K562 (cell line): Measurements from ENCODE around the gene RFLNA. TPM values are rescaled to one million over a fixed set of nuclear protein-coding genes. Genes with fewer than 3 reads are reported as not detected.
A peak's percentile ranks its signal among the peaks of the same experiment; 100 is the strongest.

ENCODE experiments used
- BCOR ChIP-seq: fragments of 450-650 bp; IDR thresholded peaks from 2 replicates; pipeline ENCODE4 v1.6.1; 2016
- GATAD2B ChIP-seq: fragments of 450-650 bp; IDR thresholded peaks from 2 replicates; pipeline ENCODE4 v1.6.1; 2017; ENCODE audit warnings: mild to moderate bottlenecking, borderline replicate concordance
- HDAC2 ChIP-seq: fragments of 450-650 bp; IDR thresholded peaks from 2 replicates; pipeline ENCODE4 v1.6.1; 2016; ENCODE audit warnings: mild to moderate bottlenecking
- MAFK ChIP-seq: IDR thresholded peaks from 2 replicates; pipeline ENCODE4 v1.6.1; 2011; ENCODE audit warnings: low read length, improper control_type of control experiment
- MTA1 ChIP-seq: fragments of 450-650 bp; IDR thresholded peaks from 2 replicates; pipeline ENCODE4 v1.6.1; 2017; ENCODE audit warnings: borderline replicate concordance
- NR2C2 ChIP-seq, 2 experiments: fragments of 200-800 bp in 1 of 2; sonication (Bioruptor generic) in 1 of 2; sonication (generic) in 1 of 2; formaldehyde crosslinking in 1 of 2; IDR thresholded peaks; 2 replicates each; pipeline versions ENCODE4 v1.6.1 to v1.8.0; 2016 to 2022; ENCODE audit warnings: mild to moderate bottlenecking in 1 of 2, missing compliant biosample characterization in 1 of 2, missing genetic modification characterization in 1 of 2, missing genetic modification reagents in 1 of 2
- POLR2AphosphoS5 ChIP-seq: IDR thresholded peaks from 2 replicates; pipeline ENCODE4 v1.6.1; 2011; ENCODE audit warnings: mild to moderate bottlenecking, low read depth, low read length, moderate library complexity; ENCODE audit not compliant: control insufficient read depth, insufficient read depth
- TRIM24 ChIP-seq, 2 experiments: fragments of 450-650 bp; IDR thresholded peaks; 2 replicates each; pipeline ENCODE4 v1.6.1; 2016
- polyA plus RNA-seq, 8 experiments: library from polyadenylated mRNA; depleted of rRNA in 4 of 8; stranded (reverse) in 5 of 8; unstranded in 3 of 8; fragments of >200 nt; fragmentation: Nextera tagmentation in 2 of 8; fragmentation: Illumina TruSeq in 1 of 8; extraction: Ambion mirVana in 2 of 8; extraction: Trizol in 1 of 8; gene quantifications; 2 replicates each; pipeline versions ENCODE4 v1.2.1 to v1.2.3, GENCODE V29; 2011 to 2014; ENCODE audit warnings: inconsistent platforms in 1 of 8, missing spikeins in 1 of 8
- total RNA-seq, 7 experiments: library from RNA; depleted of rRNA in 6 of 7; stranded (reverse); fragments of >200 nt in 6 of 7; fragmentation: Illumina TruSeq in 2 of 7; extraction: Trizol in 2 of 7; gene quantifications; 2 replicates each; pipeline versions ENCODE4 v1.2.1 to v1.2.3, GENCODE V29; 2011 to 2021; ENCODE audit warnings: low replicate concordance in 1 of 7
- TF ChIP-seq, protein P1 (sequence below): fragments of 450-650 bp; IDR thresholded peaks from 2 replicates; pipeline ENCODE4 v1.6.1; 2016; ENCODE audit warnings: antibody characterized with exemption
- TF ChIP-seq, protein P2 (sequence below), 2 experiments: fragments of 450-650 bp; formaldehyde crosslinking in 1 of 2; IDR thresholded peaks; 2 replicates each; pipeline versions ENCODE4 v1.4.0 to v1.6.1; 2014 to 2020; ENCODE audit warnings: mild to moderate bottlenecking in 2 of 2, borderline replicate concordance in 1 of 2, low read depth in 1 of 2
- TF ChIP-seq, protein P3 (sequence below): fragments of 250-450 bp; sonication (Bioruptor Pico); IDR thresholded peaks from 2 replicates; pipeline ENCODE4 v1.4.0; 2020; ENCODE audit warnings: borderline replicate concordance
- TF ChIP-seq, protein P4 (sequence below): fragments of 450-650 bp; IDR thresholded peaks from 2 replicates; pipeline ENCODE4 v1.6.1; 2018; ENCODE audit warnings: mild to moderate bottlenecking, low read depth; ENCODE audit not compliant: partially characterized antibody
- TF ChIP-seq, protein P5 (sequence below): fragments of 250-450 bp; sonication (Bioruptor Pico); IDR thresholded peaks from 2 replicates; pipeline ENCODE4 v1.8.0; 2021; ENCODE audit warnings: moderate library complexity, mild to moderate bottlenecking, inconsistent platforms

Gene RFLNA
- total and polyA plus RNA-seq, 9 of the 15 experiments (the other 6 are each of a cell fraction or from before 2014, with no cell fraction given) = not detected

DNA sequence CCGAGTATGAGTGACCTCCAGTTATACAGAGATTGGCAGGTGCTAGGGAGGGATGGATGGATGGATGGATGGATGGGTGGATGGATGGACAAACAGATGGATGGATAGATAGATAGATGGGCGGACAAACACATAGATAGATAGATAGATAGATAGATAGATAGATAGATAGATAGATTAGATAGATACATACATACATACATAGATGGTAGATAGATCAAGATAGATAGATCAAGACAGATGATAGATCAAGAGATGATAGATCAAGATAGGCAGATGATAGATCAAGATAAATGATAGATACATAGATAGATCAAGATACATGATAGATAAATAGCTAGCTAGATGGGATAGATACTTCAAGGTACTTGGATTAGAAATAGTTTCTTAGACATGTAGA is 18.6 kb upstream of the RFLNA start (continued):
- TF ChIP-seq, protein P1, sequence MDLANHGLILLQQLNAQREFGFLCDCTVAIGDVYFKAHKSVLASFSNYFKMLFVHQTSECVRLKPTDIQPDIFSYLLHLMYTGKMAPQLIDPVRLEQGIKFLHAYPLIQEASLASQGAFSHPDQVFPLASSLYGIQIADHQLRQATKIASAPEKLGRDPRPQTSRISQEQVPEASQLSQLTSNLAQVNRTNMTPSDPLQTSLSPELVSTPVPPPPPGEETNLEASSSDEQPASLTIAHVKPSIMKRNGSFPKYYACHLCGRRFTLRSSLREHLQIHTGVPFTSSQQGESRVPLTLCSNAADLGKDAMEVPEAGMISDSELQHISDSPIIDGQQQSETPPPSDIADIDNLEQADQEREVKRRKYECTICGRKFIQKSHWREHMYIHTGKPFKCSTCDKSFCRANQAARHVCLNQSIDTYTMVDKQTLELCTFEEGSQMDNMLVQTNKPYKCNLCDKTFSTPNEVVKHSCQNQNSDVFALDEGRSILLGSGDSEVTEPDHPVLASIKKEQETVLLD = peak; percentile 89
- 0 out of 2 replicates have a peak, but pooled peaks have one; percentile 43 for TF ChIP-seq HDAC2
- TF ChIP-seq GATAD2B = peak; percentile 74; the same call in 1 of the 2 replicates
- TF ChIP-seq, protein P2, sequence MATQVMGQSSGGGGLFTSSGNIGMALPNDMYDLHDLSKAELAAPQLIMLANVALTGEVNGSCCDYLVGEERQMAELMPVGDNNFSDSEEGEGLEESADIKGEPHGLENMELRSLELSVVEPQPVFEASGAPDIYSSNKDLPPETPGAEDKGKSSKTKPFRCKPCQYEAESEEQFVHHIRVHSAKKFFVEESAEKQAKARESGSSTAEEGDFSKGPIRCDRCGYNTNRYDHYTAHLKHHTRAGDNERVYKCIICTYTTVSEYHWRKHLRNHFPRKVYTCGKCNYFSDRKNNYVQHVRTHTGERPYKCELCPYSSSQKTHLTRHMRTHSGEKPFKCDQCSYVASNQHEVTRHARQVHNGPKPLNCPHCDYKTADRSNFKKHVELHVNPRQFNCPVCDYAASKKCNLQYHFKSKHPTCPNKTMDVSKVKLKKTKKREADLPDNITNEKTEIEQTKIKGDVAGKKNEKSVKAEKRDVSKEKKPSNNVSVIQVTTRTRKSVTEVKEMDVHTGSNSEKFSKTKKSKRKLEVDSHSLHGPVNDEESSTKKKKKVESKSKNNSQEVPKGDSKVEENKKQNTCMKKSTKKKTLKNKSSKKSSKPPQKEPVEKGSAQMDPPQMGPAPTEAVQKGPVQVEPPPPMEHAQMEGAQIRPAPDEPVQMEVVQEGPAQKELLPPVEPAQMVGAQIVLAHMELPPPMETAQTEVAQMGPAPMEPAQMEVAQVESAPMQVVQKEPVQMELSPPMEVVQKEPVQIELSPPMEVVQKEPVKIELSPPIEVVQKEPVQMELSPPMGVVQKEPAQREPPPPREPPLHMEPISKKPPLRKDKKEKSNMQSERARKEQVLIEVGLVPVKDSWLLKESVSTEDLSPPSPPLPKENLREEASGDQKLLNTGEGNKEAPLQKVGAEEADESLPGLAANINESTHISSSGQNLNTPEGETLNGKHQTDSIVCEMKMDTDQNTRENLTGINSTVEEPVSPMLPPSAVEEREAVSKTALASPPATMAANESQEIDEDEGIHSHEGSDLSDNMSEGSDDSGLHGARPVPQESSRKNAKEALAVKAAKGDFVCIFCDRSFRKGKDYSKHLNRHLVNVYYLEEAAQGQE (IDR thresholded peaks at IDR 0.05; ENCODE audit: borderline replicate concordance) = no peak
- TF ChIP-seq, protein P2 (CRISPR knock-in tag; IDR thresholded peaks at IDR 0.05; ENCODE audit: low read depth) = no peak
- TF ChIP-seq MAFK = no peak
- peak; percentile 70; the same call in 1 of the 2 replicates for TF ChIP-seq BCOR
- TF ChIP-seq TRIM24 (IDR thresholded peaks at IDR 0.05) = peak; percentile 47 to 66; a peak in 3 of 4 replicates
- TF ChIP-seq POLR2AphosphoS5 = no peak
- TF ChIP-seq NR2C2 (CRISPR knock-in tag; IDR thresholded peaks at IDR 0.05) = no peak
- no peak for TF ChIP-seq NR2C2 (tag; IDR thresholded peaks at IDR 0.05)
- TF ChIP-seq, protein P3, sequence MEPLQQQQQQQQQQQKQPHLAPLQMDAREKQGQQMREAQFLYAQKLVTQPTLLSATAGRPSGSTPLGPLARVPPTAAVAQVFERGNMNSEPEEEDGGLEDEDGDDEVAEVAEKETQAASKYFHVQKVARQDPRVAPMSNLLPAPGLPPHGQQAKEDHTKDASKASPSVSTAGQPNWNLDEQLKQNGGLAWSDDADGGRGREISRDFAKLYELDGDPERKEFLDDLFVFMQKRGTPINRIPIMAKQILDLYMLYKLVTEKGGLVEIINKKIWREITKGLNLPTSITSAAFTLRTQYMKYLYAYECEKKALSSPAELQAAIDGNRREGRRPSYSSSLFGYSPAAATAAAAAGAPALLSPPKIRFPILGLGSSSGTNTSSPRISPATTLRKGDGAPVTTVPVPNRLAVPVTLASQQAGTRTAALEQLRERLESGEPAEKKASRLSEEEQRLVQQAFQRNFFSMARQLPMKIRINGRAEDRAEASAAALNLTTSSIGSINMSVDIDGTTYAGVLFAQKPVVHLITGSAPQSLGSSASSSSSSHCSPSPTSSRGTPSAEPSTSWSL = no peak
- TF ChIP-seq MTA1 = peak; percentile 87
- TF ChIP-seq, protein P4, sequence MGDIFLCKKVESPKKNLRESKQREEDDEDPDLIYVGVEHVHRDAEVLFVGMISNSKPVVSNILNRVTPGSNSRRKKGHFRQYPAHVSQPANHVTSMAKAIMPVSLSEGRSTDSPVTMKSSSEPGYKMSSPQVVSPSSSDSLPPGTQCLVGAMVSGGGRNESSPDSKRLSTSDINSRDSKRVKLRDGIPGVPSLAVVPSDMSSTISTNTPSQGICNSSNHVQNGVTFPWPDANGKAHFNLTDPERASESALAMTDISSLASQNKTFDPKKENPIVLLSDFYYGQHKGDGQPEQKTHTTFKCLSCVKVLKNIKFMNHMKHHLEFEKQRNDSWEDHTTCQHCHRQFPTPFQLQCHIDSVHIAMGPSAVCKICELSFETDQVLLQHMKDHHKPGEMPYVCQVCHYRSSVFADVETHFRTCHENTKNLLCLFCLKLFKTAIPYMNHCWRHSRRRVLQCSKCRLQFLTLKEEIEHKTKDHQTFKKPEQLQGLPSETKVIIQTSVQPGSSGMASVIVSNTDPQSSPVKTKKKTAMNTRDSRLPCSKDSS = no peak
- TF ChIP-seq, protein P5, sequence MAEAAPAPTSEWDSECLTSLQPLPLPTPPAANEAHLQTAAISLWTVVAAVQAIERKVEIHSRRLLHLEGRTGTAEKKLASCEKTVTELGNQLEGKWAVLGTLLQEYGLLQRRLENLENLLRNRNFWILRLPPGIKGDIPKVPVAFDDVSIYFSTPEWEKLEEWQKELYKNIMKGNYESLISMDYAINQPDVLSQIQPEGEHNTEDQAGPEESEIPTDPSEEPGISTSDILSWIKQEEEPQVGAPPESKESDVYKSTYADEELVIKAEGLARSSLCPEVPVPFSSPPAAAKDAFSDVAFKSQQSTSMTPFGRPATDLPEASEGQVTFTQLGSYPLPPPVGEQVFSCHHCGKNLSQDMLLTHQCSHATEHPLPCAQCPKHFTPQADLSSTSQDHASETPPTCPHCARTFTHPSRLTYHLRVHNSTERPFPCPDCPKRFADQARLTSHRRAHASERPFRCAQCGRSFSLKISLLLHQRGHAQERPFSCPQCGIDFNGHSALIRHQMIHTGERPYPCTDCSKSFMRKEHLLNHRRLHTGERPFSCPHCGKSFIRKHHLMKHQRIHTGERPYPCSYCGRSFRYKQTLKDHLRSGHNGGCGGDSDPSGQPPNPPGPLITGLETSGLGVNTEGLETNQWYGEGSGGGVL (CRISPR knock-in tag) = no peak
